Measurements from ENCODE around the gene AGMAT. TPM values are rescaled to one million over a fixed set of nuclear protein-coding genes. Genes with fewer than 3 reads are reported as not detected.

The AGMAT gene
- total RNA-seq, 1 donor from 2014 or later, result 8.1 TPM

DNA sequence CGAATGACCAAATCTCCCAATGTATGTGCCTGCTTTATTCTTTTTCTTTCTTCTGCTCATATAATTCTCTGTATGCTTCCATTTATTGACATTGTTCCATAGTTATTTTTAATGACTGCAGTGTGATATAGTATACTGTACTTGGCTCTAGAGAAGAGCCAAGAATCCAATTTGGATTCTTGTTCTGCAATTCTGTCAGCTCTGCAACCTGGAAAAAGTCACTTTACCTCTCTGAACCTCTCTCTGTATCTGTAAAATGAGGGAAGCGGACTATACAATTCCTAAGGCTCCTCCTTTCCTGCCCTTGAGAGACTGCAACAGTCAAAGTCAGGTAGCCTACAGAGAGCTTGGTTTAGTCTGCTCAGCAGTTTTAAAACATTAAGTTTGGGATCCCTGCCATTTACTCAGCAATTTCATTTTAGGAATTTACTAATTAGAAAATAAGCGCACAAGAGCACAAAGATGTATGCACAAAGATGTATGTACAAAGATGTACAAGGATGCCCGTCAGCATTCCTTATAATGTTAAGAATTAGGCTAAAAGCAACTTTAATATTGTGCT, 43.5 kb downstream of the AGMAT start:
- Mint-ChIP-seq H3K27ac (no peak overlapping the region), H3K27me3 (no peaks in the 10 kb centered on the region), H3K9me3 (no peaks in the 10 kb centered on the region), H3K4me1 (no peaks in the 10 kb centered on the region), H3K36me3 (ENCODE audit: low read depth) (peaks cover 81% of the 10 kb centered on the region), H3K4me3 (no peak overlapping the region)
- intact Hi-C loops (cut with micrococcal nuclease), result loop anchor here (5.0 kb wide), 1 partner anchor 181 kb away; no protein-coding TSS in a partner anchor
- no peak for DNase-seq
- CTCF ChIA-PET, result no interaction called here
- POLR2A ChIA-PET, result no interaction called here
- TF ChIP-seq, protein P1, sequence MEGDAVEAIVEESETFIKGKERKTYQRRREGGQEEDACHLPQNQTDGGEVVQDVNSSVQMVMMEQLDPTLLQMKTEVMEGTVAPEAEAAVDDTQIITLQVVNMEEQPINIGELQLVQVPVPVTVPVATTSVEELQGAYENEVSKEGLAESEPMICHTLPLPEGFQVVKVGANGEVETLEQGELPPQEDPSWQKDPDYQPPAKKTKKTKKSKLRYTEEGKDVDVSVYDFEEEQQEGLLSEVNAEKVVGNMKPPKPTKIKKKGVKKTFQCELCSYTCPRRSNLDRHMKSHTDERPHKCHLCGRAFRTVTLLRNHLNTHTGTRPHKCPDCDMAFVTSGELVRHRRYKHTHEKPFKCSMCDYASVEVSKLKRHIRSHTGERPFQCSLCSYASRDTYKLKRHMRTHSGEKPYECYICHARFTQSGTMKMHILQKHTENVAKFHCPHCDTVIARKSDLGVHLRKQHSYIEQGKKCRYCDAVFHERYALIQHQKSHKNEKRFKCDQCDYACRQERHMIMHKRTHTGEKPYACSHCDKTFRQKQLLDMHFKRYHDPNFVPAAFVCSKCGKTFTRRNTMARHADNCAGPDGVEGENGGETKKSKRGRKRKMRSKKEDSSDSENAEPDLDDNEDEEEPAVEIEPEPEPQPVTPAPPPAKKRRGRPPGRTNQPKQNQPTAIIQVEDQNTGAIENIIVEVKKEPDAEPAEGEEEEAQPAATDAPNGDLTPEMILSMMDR (IDR thresholded peaks at IDR 0.05), result no peak
- no peak for ATAC-seq (ENCODE audit: low read depth)

DNA sequence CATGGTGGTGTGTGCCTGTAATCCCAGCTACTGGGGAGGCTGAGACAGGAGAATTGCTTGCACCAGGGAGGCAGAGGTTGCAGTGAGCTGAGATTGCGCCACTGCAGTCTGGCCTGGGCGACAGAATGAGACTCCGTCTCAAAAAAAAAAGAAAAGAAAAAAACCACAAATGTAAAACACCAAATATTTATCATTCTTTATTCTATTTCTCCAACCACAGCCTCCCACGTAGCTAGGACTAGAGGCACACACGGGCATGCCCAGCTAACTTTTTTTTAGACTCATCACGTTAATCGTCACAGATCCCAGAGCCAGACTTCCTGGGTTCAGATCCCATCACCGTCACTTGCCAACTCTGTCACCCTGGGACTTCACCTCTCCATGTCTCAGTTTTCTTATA, 44.7 kb downstream of the AGMAT start:
- intact Hi-C loops (cut with micrococcal nuclease), result loop anchor here (5.0 kb wide), 1 partner anchor 182 kb away; no protein-coding TSS in a partner anchor
- no peak overlapping the region for H3K4me3 Mint-ChIP-seq
- no peaks in the 10 kb centered on the region for H3K9me3 Mint-ChIP-seq
- peaks cover 77% of the 10 kb centered on the region for H3K36me3 Mint-ChIP-seq (ENCODE audit: low read depth)
- H3K27me3 Mint-ChIP-seq, result no peaks in the 10 kb centered on the region
- H3K4me1 Mint-ChIP-seq, result no peaks in the 10 kb centered on the region
- ChIA-PET CTCF (no interaction called here), POLR2A (no interaction called here)
- no peak for ATAC-seq (ENCODE audit: low read depth)
- TF ChIP-seq, protein P1 (IDR thresholded peaks at IDR 0.05), result no peak
- no peak for DNase-seq
- H3K27ac Mint-ChIP-seq, result no peak overlapping the region

GRCh38 chr1:15538771-15539170, 46.1 kb downstream of the AGMAT start:
- TF ChIP-seq, protein P1 (IDR thresholded peaks at IDR 0.05), result no peak
- Mint-ChIP-seq H3K4me1 (no peaks in the 10 kb centered on the region), H3K27ac (no peak overlapping the region), H3K9me3 (no peaks in the 10 kb centered on the region), H3K27me3 (no peaks in the 10 kb centered on the region), H3K36me3 (ENCODE audit: low read depth) (peaks cover 76% of the 10 kb centered on the region), H3K4me3 (no peak overlapping the region)
- ATAC-seq (ENCODE audit: low read depth), result no peak
- DNase-seq, result no peak
- intact Hi-C loops (cut with micrococcal nuclease), result no loop called here
- ChIA-PET CTCF (no interaction called here), POLR2A (interaction anchor here (1.2 kb wide), 1 partner anchor 79 kb away, joined by 9 read pairs; no protein-coding TSS in a partner anchor)

DNA sequence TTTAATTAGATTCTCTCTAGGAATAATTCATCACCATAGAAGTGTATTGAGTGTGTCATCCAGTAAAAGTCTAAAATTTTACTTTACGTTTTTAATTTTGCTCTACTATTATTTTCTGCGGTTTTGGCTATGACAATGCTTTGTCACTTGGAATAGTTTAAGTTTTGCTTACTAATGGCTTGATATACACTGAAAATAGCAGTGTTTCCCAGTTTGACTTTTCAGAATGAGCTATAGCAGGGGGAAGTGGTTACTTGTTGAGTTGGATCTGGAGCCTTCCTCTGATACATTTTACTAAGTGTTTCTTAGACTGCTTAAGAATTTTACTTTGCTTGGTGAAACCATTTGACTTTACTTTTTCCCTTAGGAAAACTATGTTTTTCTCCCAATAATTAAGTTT, 53.2 kb downstream of the AGMAT start:
- DNase-seq, result no peak
- Mint-ChIP-seq H3K4me1 (peaks cover 16% of the 10 kb centered on the region), H3K27me3 (no peaks in the 10 kb centered on the region), H3K27ac (no peak overlapping the region), H3K9me3 (no peaks in the 10 kb centered on the region), H3K4me3 (no peak overlapping the region), H3K36me3 (ENCODE audit: low read depth) (peaks cover 48% of the 10 kb centered on the region)
- TF ChIP-seq, protein P1 (IDR thresholded peaks at IDR 0.05), result no peak
- intact Hi-C loops (cut with micrococcal nuclease), result no loop called here
- ChIA-PET CTCF (no interaction called here), POLR2A (no interaction called here)
- no peak for ATAC-seq (ENCODE audit: low read depth)

- intact Hi-C loops (cut with micrococcal nuclease), result no loop called here
- CTCF ChIA-PET, result no interaction called here
- Mint-ChIP-seq H3K27me3 (no peaks in the 10 kb centered on the region), H3K4me1 (peaks cover 21% of the 10 kb centered on the region), H3K27ac (no peak overlapping the region), H3K36me3 (ENCODE audit: low read depth) (peaks cover 43% of the 10 kb centered on the region), H3K9me3 (no peaks in the 10 kb centered on the region), H3K4me3 (no peak overlapping the region)
- TF ChIP-seq, protein P1 (IDR thresholded peaks at IDR 0.05), result no peak
- ATAC-seq (ENCODE audit: low read depth) (no peak), DNase-seq (no peak)
- POLR2A ChIA-PET, result no interaction called here
Measured at GRCh38 chr1:15531003-15531402, 53.8 kb downstream of the AGMAT start.
